ENCODE measurements around the gene TMEM18. TPM values are rescaled to one million over a fixed set of nuclear protein-coding genes. Genes with fewer than 3 reads are reported as not detected.

The TMEM18 gene
- total RNA-seq, 2 experiments from 2014 or later: 25.6 to 26.3 TPM

DNA sequence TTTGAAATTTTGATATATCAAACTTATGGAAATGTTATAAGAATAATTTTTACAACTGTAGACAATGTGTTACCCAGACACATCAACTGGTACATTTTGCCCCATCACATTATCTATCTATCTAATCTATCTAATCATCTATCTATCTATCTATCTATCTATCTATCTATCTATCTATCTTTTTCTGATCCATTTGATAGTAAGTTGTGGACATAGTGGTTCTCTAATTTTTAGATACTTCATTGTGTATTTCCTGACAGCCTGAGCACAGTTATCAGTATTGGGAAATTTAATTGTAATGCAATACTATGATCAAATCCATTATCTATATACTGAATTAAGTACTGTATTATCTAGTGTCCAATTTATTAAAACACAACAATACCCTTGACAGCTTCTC is 42.0 kb upstream of the TMEM18 start:
- Mint-ChIP-seq H3K36me3 (ENCODE audit: low read depth) (no peaks in the 10 kb centered on the region), H3K27me3 (peaks cover 68% of the 10 kb centered on the region), H3K4me3 (no peak overlapping the region), H3K4me1 (ENCODE audit: low read depth) (no peaks in the 10 kb centered on the region), H3K27ac (no peak overlapping the region), H3K9me3 (no peaks in the 10 kb centered on the region)
- DNase-seq: no peak
- intact Hi-C loops (cut with DNase I, micrococcal nuclease): no loop called here
- TF ChIP-seq, protein P1, sequence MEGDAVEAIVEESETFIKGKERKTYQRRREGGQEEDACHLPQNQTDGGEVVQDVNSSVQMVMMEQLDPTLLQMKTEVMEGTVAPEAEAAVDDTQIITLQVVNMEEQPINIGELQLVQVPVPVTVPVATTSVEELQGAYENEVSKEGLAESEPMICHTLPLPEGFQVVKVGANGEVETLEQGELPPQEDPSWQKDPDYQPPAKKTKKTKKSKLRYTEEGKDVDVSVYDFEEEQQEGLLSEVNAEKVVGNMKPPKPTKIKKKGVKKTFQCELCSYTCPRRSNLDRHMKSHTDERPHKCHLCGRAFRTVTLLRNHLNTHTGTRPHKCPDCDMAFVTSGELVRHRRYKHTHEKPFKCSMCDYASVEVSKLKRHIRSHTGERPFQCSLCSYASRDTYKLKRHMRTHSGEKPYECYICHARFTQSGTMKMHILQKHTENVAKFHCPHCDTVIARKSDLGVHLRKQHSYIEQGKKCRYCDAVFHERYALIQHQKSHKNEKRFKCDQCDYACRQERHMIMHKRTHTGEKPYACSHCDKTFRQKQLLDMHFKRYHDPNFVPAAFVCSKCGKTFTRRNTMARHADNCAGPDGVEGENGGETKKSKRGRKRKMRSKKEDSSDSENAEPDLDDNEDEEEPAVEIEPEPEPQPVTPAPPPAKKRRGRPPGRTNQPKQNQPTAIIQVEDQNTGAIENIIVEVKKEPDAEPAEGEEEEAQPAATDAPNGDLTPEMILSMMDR (IDR thresholded peaks at IDR 0.05): no peak
- Histone ChIP-seq H3K27me3 (ENCODE audit: control insufficient read depth in 1 of 2, insufficient read depth in 2 of 2, low read length in 2 of 2) (peaks cover 1 to 9% of the 10 kb centered on the region in 2 experiments), H3K36me3 (ENCODE audit: insufficient read depth, low read length) (no peaks in the 10 kb centered on the region), H3K4me3 (ENCODE audit: low read length) (no peak overlapping the region), H3K27ac (ENCODE audit: low read depth in 1 of 2, low read length in 2 of 2) (no peak overlapping the region), H3K9me3 (ENCODE audit: control insufficient read depth in 1 of 2, insufficient read depth in 1 of 2, low read length in 2 of 2) (no peaks in the 10 kb centered on the region), H3K4me1 (ENCODE audit: insufficient read depth, low read length) (peaks cover 3% of the 10 kb centered on the region)
- POLR2A ChIA-PET: no interaction called here
- no peak for ATAC-seq (ENCODE audit: poor library complexity)
- CTCF ChIA-PET: no interaction called here

DNA sequence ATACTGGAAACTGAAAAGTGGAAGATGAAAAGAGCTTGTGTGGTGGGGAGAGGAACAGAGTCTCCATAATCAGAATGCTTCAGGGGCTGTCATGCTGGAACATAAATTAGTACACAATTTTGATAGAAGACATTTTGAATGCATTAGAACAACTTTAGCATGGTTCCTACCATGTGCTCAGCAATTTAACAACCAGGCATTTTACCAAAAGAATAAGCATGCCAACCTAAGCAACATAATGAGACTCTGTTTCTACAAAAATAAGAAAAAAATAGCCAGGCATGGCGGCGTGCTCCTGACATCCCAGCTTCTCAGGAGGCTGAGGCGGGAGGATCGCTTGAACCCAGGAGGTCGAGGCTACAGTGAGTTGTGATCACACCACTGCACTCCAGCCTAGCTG is 40.5 kb upstream of the TMEM18 start:
- H3K9me3 ChIP-seq (ENCODE audit: control insufficient read depth in 1 of 2, insufficient read depth in 1 of 2, low read length in 2 of 2): no peaks in the 10 kb centered on the region
- H3K4me3 ChIP-seq (ENCODE audit: low read length): no peak overlapping the region
- Mint-ChIP-seq H3K4me1 (ENCODE audit: low read depth) (no peaks in the 10 kb centered on the region), H3K4me3 (no peak overlapping the region), H3K36me3 (ENCODE audit: low read depth) (no peaks in the 10 kb centered on the region), H3K27ac (no peak overlapping the region), H3K9me3 (no peaks in the 10 kb centered on the region), H3K27me3 (peaks cover 68% of the 10 kb centered on the region)
- no peaks in the 10 kb centered on the region for H3K36me3 ChIP-seq (ENCODE audit: insufficient read depth, low read length)
- no peak overlapping the region for H3K27ac ChIP-seq (ENCODE audit: low read depth in 1 of 2, low read length in 2 of 2)
- H3K4me1 ChIP-seq (ENCODE audit: insufficient read depth, low read length): peaks cover 4% of the 10 kb centered on the region
- intact Hi-C loops (cut with DNase I, micrococcal nuclease): no loop called here
- DNase-seq: no peak
- POLR2A ChIA-PET: no interaction called here
- CTCF ChIA-PET: no interaction called here
- TF ChIP-seq, protein P1 (IDR thresholded peaks at IDR 0.05): no peak
- H3K27me3 ChIP-seq (ENCODE audit: control insufficient read depth in 1 of 2, insufficient read depth in 2 of 2, low read length in 2 of 2): peaks cover 0 to 18% of the 10 kb centered on the region in 2 experiments
- ATAC-seq (ENCODE audit: poor library complexity): no peak

DNA sequence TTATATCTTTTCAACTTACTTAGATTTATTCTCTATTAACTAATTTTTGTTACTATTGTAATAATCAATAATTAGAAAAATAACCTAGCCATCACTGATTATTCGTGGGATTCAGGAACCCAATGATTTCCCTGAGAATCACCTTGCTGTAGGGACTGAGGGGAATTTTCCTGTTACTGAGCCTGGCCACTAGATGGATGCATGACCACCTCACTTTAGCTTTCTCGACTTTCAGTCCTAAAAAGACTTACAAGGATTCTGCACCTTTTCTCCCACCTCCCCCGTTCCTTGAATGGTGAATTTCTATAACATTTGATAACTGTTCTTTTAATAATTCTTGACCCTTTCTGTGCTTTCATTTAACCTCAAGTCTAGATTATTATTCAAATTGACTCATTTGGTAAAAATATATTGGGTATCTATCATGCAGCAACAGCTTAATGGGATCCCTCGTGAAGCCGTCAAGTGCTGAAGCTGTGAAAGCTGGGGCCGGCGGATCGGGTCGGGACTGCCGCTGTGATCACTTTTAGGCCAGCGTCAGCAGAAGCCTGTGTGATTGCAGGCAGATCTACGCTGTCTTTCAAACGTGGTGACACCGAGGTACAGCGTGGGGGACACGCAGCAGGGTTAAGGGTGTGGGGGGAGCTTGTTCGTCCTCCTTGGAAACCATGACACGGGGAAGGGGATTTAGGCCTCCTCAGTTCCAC is 38.8 kb upstream of the TMEM18 start:
- H3K36me3 ChIP-seq (ENCODE audit: insufficient read depth, low read length): no peaks in the 10 kb centered on the region
- H3K27me3 ChIP-seq (ENCODE audit: control insufficient read depth in 1 of 2, insufficient read depth in 2 of 2, low read length in 2 of 2): peaks cover 0 to 27% of the 10 kb centered on the region in 2 experiments
- ATAC-seq (ENCODE audit: poor library complexity) (no peak), DNase-seq (no peak)
- POLR2A ChIA-PET: no interaction called here
- H3K4me1 ChIP-seq (ENCODE audit: insufficient read depth, low read length): peaks cover 4% of the 10 kb centered on the region
- H3K4me3 ChIP-seq (ENCODE audit: low read length): no peak overlapping the region
- Mint-ChIP-seq H3K4me3 (no peak overlapping the region), H3K9me3 (no peaks in the 10 kb centered on the region), H3K36me3 (ENCODE audit: low read depth) (no peaks in the 10 kb centered on the region), H3K27ac (no peak overlapping the region), H3K27me3 (peaks cover 68% of the 10 kb centered on the region), H3K4me1 (ENCODE audit: low read depth) (no peaks in the 10 kb centered on the region)
- no peaks in the 10 kb centered on the region for H3K9me3 ChIP-seq (ENCODE audit: control insufficient read depth in 1 of 2, insufficient read depth in 1 of 2, low read length in 2 of 2)
- TF ChIP-seq, protein P1 (IDR thresholded peaks at IDR 0.05): no peak
- H3K27ac ChIP-seq (ENCODE audit: low read depth in 1 of 2, low read length in 2 of 2): no peak overlapping the region
- CTCF ChIA-PET: no interaction called here
- intact Hi-C loops (cut with DNase I, micrococcal nuclease): loop anchor here (2.0 kb wide), 2 partner anchors 829 to 835 kb away; no protein-coding TSS in a partner anchor
